SK-N-SH (cell line): ENCODE measurements around the gene CPN2. TPM values are rescaled to one million over a fixed set of nuclear protein-coding genes. Genes with fewer than 3 reads are reported as not detected.

Source experiments
- CTCF ChIA-PET: fragments of 300-600, 350-600 bp; formaldehyde crosslinking; extraction: SDS; loops from one replicate; lab custom pipeline; 2021; lab: Yijun Ruan, JAX
- POLR2A ChIA-PET: fragments of 350-600 bp; sonication (Branson Sonifier 250); formaldehyde crosslinking; extraction: SDS; loops from one replicate; lab custom pipeline; 2020; ENCODE audit warnings: antibody characterized with exemption, inconsistent platforms; lab: Yijun Ruan, JAX
- DNase-seq: peaks from one replicate; pipeline ENCODE4 v3.0.0; 2012
- H2AFZ ChIP-seq: fragments of 200-600 bp; sonication (generic); 2 replicates; pipeline ENCODE4 v1.8.1; 2016; ENCODE audit warnings: antibody characterized with exemption, mild to moderate bottlenecking, low read depth
- H3F3A ChIP-seq: fragments of 200-600 bp; sonication (generic); replicated peaks from 2 replicates; pipeline ENCODE3; 2016; ENCODE audit warnings: antibody characterized with exemption, mild to moderate bottlenecking; ENCODE audit not compliant: insufficient read depth
- H3K27ac ChIP-seq, 2 experiments: fragments of 200-500 bp in 1 of 2; fragments of 200-600 bp in 1 of 2; sonication (Bioruptor generic) in 1 of 2; sonication (generic), shearing (Covaris generic) in 1 of 2; 2 replicates each; pipeline versions ENCODE4 v1.5.1 to v1.6.1; 2014 to 2016; ENCODE audit warnings: low read depth in 2 of 2, inconsistent platforms in 1 of 2, low read length in 1 of 2, mild to moderate bottlenecking in 1 of 2, mixed read lengths in 1 of 2
- H3K27me3 ChIP-seq: fragments of 200-600 bp; sonication (generic), shearing (Covaris generic); 2 replicates; pipeline ENCODE4 v1.6.1; 2016; ENCODE audit warnings: mixed run types; ENCODE audit not compliant: insufficient read depth
- H3K36me3 ChIP-seq, 2 experiments: fragments of 200-500 bp in 1 of 2; fragments of 200-600 bp in 1 of 2; sonication (Bioruptor generic) in 1 of 2; sonication (generic) in 1 of 2; replicated peaks in 1 of 2; 2 replicates each; pipeline versions ENCODE3 to v1.5.1; 2014 to 2016; ENCODE audit warnings: low read length in 1 of 2, mild to moderate bottlenecking in 1 of 2; ENCODE audit not compliant: insufficient read depth in 2 of 2, control insufficient read depth in 1 of 2
- H3K4me1 ChIP-seq, 2 experiments: fragments of 200-500 bp in 1 of 2; fragments of 200-600 bp in 1 of 2; sonication (Bioruptor generic) in 1 of 2; sonication (generic), shearing (Covaris generic) in 1 of 2; 2 replicates each; pipeline versions ENCODE4 v1.5.1 to v1.6.1; 2014 to 2016; ENCODE audit warnings: low read depth in 1 of 2, low read length in 1 of 2, mixed run types in 1 of 2; ENCODE audit not compliant: insufficient read depth in 2 of 2, control insufficient read depth in 1 of 2
- H3K4me2 ChIP-seq: fragments of 200-600 bp; sonication (generic), shearing (Covaris generic); 2 replicates; pipeline ENCODE4 v1.6.1; 2017; ENCODE audit warnings: mixed run types
- H3K4me3 ChIP-seq, 2 experiments: fragments of 200-500 bp in 1 of 2; fragments of 200-600 bp in 1 of 2; sonication (Bioruptor generic) in 1 of 2; sonication (generic), shearing (Covaris generic) in 1 of 2; 2 replicates each; pipeline versions ENCODE4 v1.5.1 to v1.8.1; 2014 to 2016; ENCODE audit warnings: low read depth in 2 of 2, inconsistent platforms in 1 of 2, low read length in 1 of 2, mild to moderate bottlenecking in 1 of 2, mixed read lengths in 1 of 2, moderate library complexity in 1 of 2
- H3K79me2 ChIP-seq: fragments of 200-600 bp; sonication (generic); 2 replicates; pipeline ENCODE4 v1.8.1; 2017; ENCODE audit warnings: mild to moderate bottlenecking; ENCODE audit not compliant: insufficient read depth
- H3K9ac ChIP-seq: fragments of 200-600 bp; sonication (generic); 2 replicates; pipeline ENCODE4 v1.6.1; 2017; ENCODE audit warnings: mixed run types
- H3K9me2 ChIP-seq: fragments of 200-600 bp; sonication (generic); 2 replicates; pipeline ENCODE4 v1.6.1; 2017; ENCODE audit warnings: mixed run types
- H3K9me3 ChIP-seq: fragments of 200-600 bp; sonication (generic); 2 replicates; pipeline ENCODE4 v1.6.1; 2017; ENCODE audit warnings: mixed run types, mild to moderate bottlenecking, moderate library complexity
- H4K20me1 ChIP-seq: fragments of 200-600 bp; sonication (generic); 2 replicates; pipeline ENCODE4 v1.6.1; 2017; ENCODE audit warnings: mild to moderate bottlenecking, mixed run types; ENCODE audit not compliant: insufficient read depth
- CHD2 ChIP-seq: fragments of 150-350 bp; IDR thresholded peaks from 2 replicates; pipeline ENCODE4 v1.6.1; 2018; ENCODE audit warnings: low read length; ENCODE audit not compliant: partially characterized antibody
- FOSL2 ChIP-seq: IDR thresholded peaks from 2 replicates; pipeline ENCODE4 v1.4.0; 2012; ENCODE audit warnings: low read depth, mild to moderate bottlenecking, moderate library complexity, borderline replicate concordance
- MXI1 ChIP-seq: IDR thresholded peaks from 2 replicates; pipeline ENCODE4 v1.6.1; 2012; ENCODE audit warnings: mild to moderate bottlenecking, low read depth, low read length, improper control_type of control experiment
- RFX5 ChIP-seq: IDR thresholded peaks from 2 replicates; pipeline ENCODE4 v1.6.1; 2012; ENCODE audit warnings: mild to moderate bottlenecking, improper control_type of control experiment, low read length
- RXRA ChIP-seq: IDR thresholded peaks from 2 replicates; pipeline ENCODE4 v1.4.0; 2012; ENCODE audit warnings: low read depth, mild to moderate bottlenecking, borderline replicate concordance
- TCF12 ChIP-seq: IDR thresholded peaks from 2 replicates; pipeline ENCODE4 v1.4.0; 2012
- TEAD4 ChIP-seq: IDR thresholded peaks from 2 replicates; pipeline ENCODE4 v1.4.0; 2012; ENCODE audit warnings: mild to moderate bottlenecking, borderline replicate concordance; ENCODE audit not compliant: insufficient read depth
- ZBTB33 ChIP-seq: IDR thresholded peaks from 2 replicates; pipeline ENCODE4 v1.4.0; 2012; ENCODE audit warnings: low read depth, borderline replicate concordance
- WGBS: methylation state at CpG from one replicate; pipeline ENCODE4 v1.1.6; 2017; ENCODE audit warnings: low lambda C conversion rate; 5-methylcytosine and 5-hydroxymethylcytosine counted together
- polyA plus RNA-seq, 3 experiments: library from polyadenylated mRNA; depleted of rRNA; stranded (reverse); fragments of >200 nt; gene quantifications; 2 replicates each; pipeline ENCODE4 v1.2.3, GENCODE V29; 2012

Gene CPN2
- polyA plus RNA-seq, 1 of the 3 experiments (the other 2 are of a cell fraction), result not detected

DNA sequence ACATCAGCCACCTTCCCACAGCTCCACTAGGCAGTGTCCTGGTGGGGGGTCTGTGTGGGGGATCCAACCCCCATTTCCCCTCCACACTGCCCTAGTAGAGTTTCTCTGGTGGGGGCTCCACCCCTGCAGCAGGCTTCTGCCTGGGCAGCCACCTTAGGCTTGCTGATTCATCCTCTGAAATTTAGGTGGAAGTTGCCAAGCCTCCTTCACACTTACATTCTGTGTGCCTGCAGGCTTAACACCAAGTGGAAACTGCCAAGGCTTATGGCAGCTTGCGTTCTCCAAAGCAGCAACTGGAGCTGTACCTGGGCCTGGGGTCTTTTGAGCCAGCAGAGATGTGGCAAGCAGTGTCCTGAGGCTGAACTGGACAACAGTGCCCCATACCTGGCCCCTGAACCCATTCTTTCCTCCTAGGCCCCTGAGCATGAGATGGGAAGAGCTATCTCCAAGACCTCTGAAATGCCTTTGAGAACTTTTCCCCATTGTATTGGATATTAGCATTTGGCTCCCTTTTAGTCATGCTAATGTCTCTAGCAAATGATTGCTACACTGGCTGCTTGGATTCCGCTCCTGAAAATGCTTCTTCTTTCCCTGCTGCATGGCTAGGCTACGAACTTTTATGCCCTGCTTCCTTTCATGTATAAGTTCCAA is 32.5 kb downstream of the CPN2 start:
- CTCF ChIA-PET, result interaction anchor here (1.0 to 13.4 kb wide), 4 partner anchors 181 to 653 kb away, joined by 3 to 246 read pairs (median 4); no protein-coding TSS in a partner anchor
- Histone ChIP-seq H3K9ac (no peak overlapping the region), H4K20me1 (no peaks in the 10 kb centered on the region), H3K9me2 (no peaks in the 10 kb centered on the region), H3K4me3 (no peak overlapping the region), H3K36me3 (no peaks in the 10 kb centered on the region), H3K27me3 (no peaks in the 10 kb centered on the region), H3F3A (peaks cover 3% of the 10 kb centered on the region), H3K9me3 (0 out of 2 replicates have a peak, but pooled peaks cover 6% of the 10 kb centered on the region), H3K4me2 (no peak overlapping the region)
- POLR2A ChIA-PET, result no interaction called here
- DNase-seq, result no peak
- no peak for TF ChIP-seq TCF12
- TF ChIP-seq, all 33 proteins: peak for 0
- Histone ChIP-seq H3K27ac (no peak overlapping the region), H2AFZ (no peak overlapping the region), H3K79me2 (no peaks in the 10 kb centered on the region), H3K4me1 (peaks cover 16 to 17% of the 10 kb centered on the region in 2 experiments; a peak in 3 of 4 replicates)
- WGBS, result 63% methylated on average over 3 of the region's 3 CpGs

GRCh38 chr3:194316918-194317317 is 34.2 kb downstream of the CPN2 start:
- no peak for DNase-seq
- TF ChIP-seq ZBTB33 (no peak), FOSL2 (no peak)
- Histone ChIP-seq H3K27ac (no peak overlapping the region), H3K4me1 (peaks cover 2 to 28% of the 10 kb centered on the region in 2 experiments; a peak in 2 of 4 replicates), H4K20me1 (no peaks in the 10 kb centered on the region), H3K9ac (no peak overlapping the region), H3K4me2 (no peak overlapping the region), H3K4me3 (no peak overlapping the region), H2AFZ (no peak overlapping the region), H3K79me2 (no peaks in the 10 kb centered on the region), H3K9me3 (0 out of 2 replicates have a peak, but pooled peaks cover 6% of the 10 kb centered on the region), H3K27me3 (peaks cover 17% of the 10 kb centered on the region; the same call in 1 of the 2 replicates), H3K9me2 (no peaks in the 10 kb centered on the region), H3F3A (no peaks in the 10 kb centered on the region), H3K36me3 (no peaks in the 10 kb centered on the region)
- POLR2A ChIA-PET, result interaction anchor here (1.0 to 2.2 kb wide), 2 partner anchors 175 to 182 kb away, joined by 3 to 11 read pairs; no protein-coding TSS in a partner anchor
- CTCF ChIA-PET, result interaction anchor here (1.0 to 13.4 kb wide), 6 partner anchors 45 to 651 kb away, joined by 5 to 246 read pairs (median 28); partner anchors contain the start of gene HES1
- 100% methylated on average over 2 of the region's 6 CpGs for WGBS

- Histone ChIP-seq H3K4me3 (peak overlapping the region; percentile 44 to 69; a peak in 3 of 4 replicates), H3K4me1 (peaks cover 0 to 28% of the 10 kb centered on the region in 2 experiments; a peak in 1 of 4 replicates), H3K27me3 (peaks cover 26% of the 10 kb centered on the region), H3K9me3 (0 out of 2 replicates have a peak, but pooled peaks cover 6% of the 10 kb centered on the region), H3K36me3 (no peaks in the 10 kb centered on the region), H3K9ac (no peak overlapping the region), H4K20me1 (no peaks in the 10 kb centered on the region), H3K9me2 (no peaks in the 10 kb centered on the region), H3K79me2 (no peaks in the 10 kb centered on the region), H2AFZ (no peak overlapping the region; the same call in 1 of the 2 replicates), H3F3A (no peaks in the 10 kb centered on the region), H3K4me2 (peak overlapping the region; percentile 81), H3K27ac (no peak overlapping the region)
- POLR2A ChIA-PET, result interaction anchor here (0.6 to 2.2 kb wide), 9 partner anchors 8 to 528 kb away, joined by 3 to 13 read pairs (median 4); no protein-coding TSS in a partner anchor
- TF ChIP-seq MXI1 (no peak), TEAD4 (no peak), RFX5 (no peak), RXRA (no peak), CHD2 (no peak)
- WGBS, result 69% methylated on average over 10 of the region's 17 CpGs
- DNase-seq, result no peak
- CTCF ChIA-PET, result interaction anchor here (0.6 to 13.4 kb wide), 102 partner anchors 8 to 857 kb away, joined by 3 to 246 read pairs (median 4); partner anchors contain the start of genes CPN2 and HES1
These were observed 35.2 kb downstream of the CPN2 start for GRCh38 chr3:194315965-194316361.
